Measurements from ENCODE around the gene HDAC11. TPM values are rescaled to one million over a fixed set of nuclear protein-coding genes. Genes with fewer than 3 reads are reported as not detected.

HDAC11 gene
- total and polyA plus RNA-seq, 2 of the 13 experiments (the other 11 are each of a cell fraction or from before 2014, with no cell fraction given) = 13.7 to 33.1 TPM

GRCh38 chr3:13475871-13476590, 4.1 kb upstream of the HDAC11 start (continued):
- TF ChIP-seq ZNF468 (CRISPR knock-in tag; IDR thresholded peaks at IDR 0.05) (no peak), IRX3 (CRISPR knock-in tag; IDR thresholded peaks at IDR 0.05; ENCODE audit: borderline replicate concordance, low read depth) (0 out of 2 replicates have a peak, but pooled peaks have one; percentile 43), ZNF792 (CRISPR knock-in tag; IDR thresholded peaks at IDR 0.05) (peak; percentile 74; the same call in 1 of the 2 replicates), ZNF253 (CRISPR knock-in tag; IDR thresholded peaks at IDR 0.05; ENCODE audit: borderline replicate concordance) (no peak), RXRB (CRISPR knock-in tag; IDR thresholded peaks at IDR 0.05; ENCODE audit: borderline replicate concordance) (peak; percentile 88), MAX (IDR thresholded peaks at IDR 0.05) (peak; percentile 71), KLF12 (CRISPR knock-in tag; IDR thresholded peaks at IDR 0.05; ENCODE audit: borderline replicate concordance) (no peak; the same call in 1 of the 2 replicates), SOX13 (IDR thresholded peaks at IDR 0.05) (no peak), SOX13 (CRISPR knock-in tag; conservative IDR thresholded peaks at IDR 0.05 in 1 of 2, IDR thresholded peaks at IDR 0.05 in 1 of 2) (peak in 1 of 2 experiments; percentile 75; a peak in 2 of 4 replicates), EHMT2 (IDR thresholded peaks at IDR 0.05; ENCODE audit: borderline replicate concordance, low read depth, low read length) (peak; percentile 64; the same call in 1 of the 2 replicates), TRAFD1 (CRISPR knock-in tag; IDR thresholded peaks at IDR 0.05; ENCODE audit: borderline replicate concordance) (peak; percentile 27; the same call in 1 of the 2 replicates), ZNF260 (CRISPR knock-in tag; IDR thresholded peaks at IDR 0.05; ENCODE audit: borderline replicate concordance, low read depth) (no peak), ZBTB46 (CRISPR knock-in tag; IDR thresholded peaks at IDR 0.05; ENCODE audit: borderline replicate concordance) (no peak), NCOA2 (CRISPR knock-in tag; IDR thresholded peaks at IDR 0.05) (peak; percentile 75), ZBTB34 (CRISPR knock-in tag; IDR thresholded peaks at IDR 0.05) (peak; percentile 99), ZNF138 (CRISPR knock-in tag; IDR thresholded peaks at IDR 0.05; ENCODE audit: low read depth) (no peak), GATA4 (IDR thresholded peaks at IDR 0.05; ENCODE audit: borderline replicate concordance, low read depth) (peak; percentile 71; the same call in 1 of the 2 replicates), POGZ (CRISPR knock-in tag; IDR thresholded peaks at IDR 0.05) (peak; percentile 59), ELF1 (CRISPR knock-in tag; IDR thresholded peaks at IDR 0.05) (no peak), HIC2 (CRISPR knock-in tag; IDR thresholded peaks at IDR 0.05; ENCODE audit: low read depth) (peak; percentile 70; the same call in 1 of the 2 replicates)

Data from HepG2 (cell line).